Measurements from ENCODE around the gene PRDM2.

Gene PRDM2

GRCh38 chr1:13756557-13757315, 56.7 kb downstream of the PRDM2 start:
- TF ChIP-seq CTCF (IDR thresholded peaks at IDR 0.05; ENCODE audit: low read depth, low read length, missing control alignments) = no peak
- H3K4me3 ChIP-seq (replicated peaks; ENCODE audit: low read depth, low read length) = no peak overlapping the region
- DNase-seq (ENCODE audit: extremely low read depth, low read depth) = no peak

- DNase-seq (ENCODE audit: extremely low read depth, low read depth) = no peak
- TF ChIP-seq CTCF (IDR thresholded peaks at IDR 0.05; ENCODE audit: low read depth, low read length, missing control alignments) = no peak
- no peak overlapping the region for H3K4me3 ChIP-seq (replicated peaks; ENCODE audit: low read depth, low read length)
These were observed 57.7 kb downstream of the PRDM2 start for GRCh38 chr1:13757693-13758092.

GRCh38 chr1:13759072-13759471, 59.1 kb downstream of the PRDM2 start:
- TF ChIP-seq CTCF (IDR thresholded peaks at IDR 0.05; ENCODE audit: low read depth, low read length, missing control alignments) = no peak
- no peak overlapping the region for H3K4me3 ChIP-seq (replicated peaks; ENCODE audit: low read depth, low read length)
- DNase-seq (ENCODE audit: extremely low read depth, low read depth) = no peak

- DNase-seq (ENCODE audit: extremely low read depth, low read depth) = no peak
- TF ChIP-seq CTCF (IDR thresholded peaks at IDR 0.05; ENCODE audit: low read depth, low read length, missing control alignments) = no peak
- no peak overlapping the region for H3K4me3 ChIP-seq (replicated peaks; ENCODE audit: low read depth, low read length)
These were observed 60.4 kb downstream of the PRDM2 start for GRCh38 chr1:13760340-13760739.

GRCh38 chr1:13760921-13761320, 60.9 kb downstream of the PRDM2 start:
- TF ChIP-seq CTCF (IDR thresholded peaks at IDR 0.05; ENCODE audit: low read depth, low read length, missing control alignments) = no peak
- DNase-seq (ENCODE audit: extremely low read depth, low read depth) = no peak

GRCh38 chr1:13761883-13762282, 61.9 kb downstream of the PRDM2 start:
- H3K4me3 ChIP-seq (replicated peaks; ENCODE audit: low read depth, low read length) = no peak overlapping the region
- no peak for DNase-seq (ENCODE audit: extremely low read depth, low read depth)
- no peak for TF ChIP-seq CTCF (IDR thresholded peaks at IDR 0.05; ENCODE audit: low read depth, low read length, missing control alignments)

More at GRCh38 chr1:13760921-13761320, 60.9 kb downstream of the PRDM2 start:
- H3K4me3 ChIP-seq (replicated peaks; ENCODE audit: low read depth, low read length) = no peak overlapping the region

GRCh38 chr1:13762642-13763041, 62.7 kb downstream of the PRDM2 start:
- no peak overlapping the region for H3K4me3 ChIP-seq (replicated peaks; ENCODE audit: low read depth, low read length)
- TF ChIP-seq CTCF (IDR thresholded peaks at IDR 0.05; ENCODE audit: low read depth, low read length, missing control alignments) = no peak
- no peak for DNase-seq (ENCODE audit: extremely low read depth, low read depth)

Measured in HFF-Myc (cell line).